HEK293T (cell line): ENCODE results near the gene CTBP1.

Experiments
- CTCF ChIA-PET: fragments of 350-600 bp; formaldehyde crosslinking; extraction: SDS; loops from one replicate; lab custom pipeline; 2021; ENCODE audit warnings: antibody characterized with exemption, inconsistent platforms; lab: Yijun Ruan, JAX
- POLR2A ChIA-PET: fragments of 350-600 bp; formaldehyde crosslinking; extraction: SDS; loops from one replicate; lab custom pipeline; 2020; ENCODE audit warnings: antibody characterized with exemption, inconsistent platforms; lab: Yijun Ruan, JAX
- DNase-seq: peaks from one replicate; pipeline ENCODE4 v3.0.0; 2012; ENCODE audit warnings: mixed read lengths; ENCODE audit errors: extremely low spot score
- ARNT ChIP-seq: fragments of 450-650 bp; IDR thresholded peaks from 2 replicates; pipeline ENCODE4 v1.6.1; 2017; ENCODE audit warnings: mild to moderate bottlenecking
- BHLHE40 ChIP-seq: fragments of 450-650 bp; IDR thresholded peaks from 2 replicates; pipeline ENCODE4 v1.6.1; 2016; ENCODE audit warnings: mild to moderate bottlenecking, moderate library complexity, borderline replicate concordance
- CTBP1 ChIP-seq: fragments of 450-650 bp; IDR thresholded peaks from 2 replicates; pipeline ENCODE4 v1.6.1; 2016; ENCODE audit warnings: borderline replicate concordance
- ELF4 ChIP-seq: fragments of 450-650 bp; IDR thresholded peaks from 2 replicates; pipeline ENCODE4 v1.6.1; 2017; ENCODE audit warnings: antibody characterized with exemption
- FOXA1 ChIP-seq: fragments of 450-650 bp; IDR thresholded peaks from 2 replicates; pipeline ENCODE4 v1.6.1; 2016; ENCODE audit warnings: mild to moderate bottlenecking
- FOXK2 ChIP-seq: fragments of 450-650 bp; IDR thresholded peaks from 2 replicates; pipeline ENCODE4 v1.6.1; 2016; ENCODE audit warnings: mild to moderate bottlenecking
- FOXM1 ChIP-seq: fragments of 450-650 bp; IDR thresholded peaks from 2 replicates; pipeline ENCODE4 v1.6.1; 2017; ENCODE audit warnings: mild to moderate bottlenecking, borderline replicate concordance
- HDGF ChIP-seq: fragments of 450-650 bp; IDR thresholded peaks from 2 replicates; pipeline ENCODE4 v1.6.1; 2017; ENCODE audit warnings: antibody characterized with exemption, borderline replicate concordance
- L3MBTL2 ChIP-seq: fragments of 450-650 bp; conservative IDR thresholded peaks from 2 replicates; pipeline ENCODE4 v1.6.1; 2016; ENCODE audit warnings: mild to moderate bottlenecking
- LEF1 ChIP-seq: fragments of 450-650 bp; IDR thresholded peaks from 2 replicates; pipeline ENCODE4 v1.6.1; 2017; ENCODE audit warnings: mild to moderate bottlenecking, borderline replicate concordance
- NFRKB ChIP-seq: fragments of 450-650 bp; IDR thresholded peaks from 2 replicates; pipeline ENCODE4 v1.6.1; 2016; ENCODE audit warnings: mild to moderate bottlenecking, moderate library complexity
- PKNOX1 ChIP-seq: fragments of 450-650 bp; IDR thresholded peaks from 2 replicates; pipeline ENCODE4 v1.6.1; 2016
- SP1 ChIP-seq: fragments of 450-650 bp; IDR thresholded peaks from 2 replicates; pipeline ENCODE4 v1.6.1; 2017
- SUZ12 ChIP-seq: fragments of 450-650 bp; IDR thresholded peaks from 2 replicates; pipeline ENCODE4 v1.6.1; 2016; ENCODE audit warnings: mild to moderate bottlenecking
- TARDBP ChIP-seq: fragments of 450-650 bp; IDR thresholded peaks from 2 replicates; pipeline ENCODE4 v1.6.1; 2016
- ZNF384 ChIP-seq: fragments of 450-650 bp; IDR thresholded peaks from 2 replicates; pipeline ENCODE4 v1.6.1; 2016

Gene CTBP1

DNA sequence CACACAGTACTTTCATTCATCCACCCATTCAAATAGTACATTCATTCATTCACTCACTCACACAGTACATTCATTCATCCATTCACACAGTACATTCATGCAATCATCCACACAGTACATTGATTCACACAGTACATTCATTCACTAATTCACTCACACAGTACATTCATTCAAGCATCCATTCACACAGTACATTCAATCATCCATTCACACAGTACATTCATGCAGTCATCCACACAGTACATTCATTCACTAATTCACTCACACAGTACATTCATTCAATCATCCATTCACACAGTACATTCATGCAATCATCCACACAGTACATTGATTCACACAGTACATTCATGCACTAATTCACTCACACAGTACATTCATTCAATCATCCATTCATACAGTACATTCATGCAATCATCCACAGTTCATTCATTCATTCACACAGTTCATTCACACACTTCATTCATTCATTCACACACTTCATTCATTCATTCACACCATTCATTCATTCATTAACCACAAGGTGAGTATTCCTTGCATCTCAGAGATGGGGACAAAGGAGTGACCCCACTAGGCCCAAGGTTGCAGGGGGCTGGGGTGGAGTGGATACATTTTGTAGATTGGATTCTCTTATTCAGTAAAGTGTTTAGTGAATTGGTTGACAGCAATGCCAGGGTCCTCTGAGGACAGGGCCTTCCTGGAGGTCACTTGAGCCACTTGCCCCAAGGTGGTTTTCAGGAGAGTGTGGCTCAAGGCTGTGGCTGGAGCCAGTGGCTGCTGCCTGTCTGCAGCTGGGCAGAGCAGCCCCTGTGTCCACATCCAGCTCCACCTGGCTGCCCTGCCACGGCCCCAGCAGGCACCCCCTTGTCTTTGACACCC, 72.3 kb downstream of the CTBP1 start:
- no peak for DNase-seq
- ChIA-PET POLR2A (no interaction called here), CTCF (no interaction called here)
- TF ChIP-seq PKNOX1 (no peak), ZNF384 (no peak), FOXM1 (no peak)

DNA sequence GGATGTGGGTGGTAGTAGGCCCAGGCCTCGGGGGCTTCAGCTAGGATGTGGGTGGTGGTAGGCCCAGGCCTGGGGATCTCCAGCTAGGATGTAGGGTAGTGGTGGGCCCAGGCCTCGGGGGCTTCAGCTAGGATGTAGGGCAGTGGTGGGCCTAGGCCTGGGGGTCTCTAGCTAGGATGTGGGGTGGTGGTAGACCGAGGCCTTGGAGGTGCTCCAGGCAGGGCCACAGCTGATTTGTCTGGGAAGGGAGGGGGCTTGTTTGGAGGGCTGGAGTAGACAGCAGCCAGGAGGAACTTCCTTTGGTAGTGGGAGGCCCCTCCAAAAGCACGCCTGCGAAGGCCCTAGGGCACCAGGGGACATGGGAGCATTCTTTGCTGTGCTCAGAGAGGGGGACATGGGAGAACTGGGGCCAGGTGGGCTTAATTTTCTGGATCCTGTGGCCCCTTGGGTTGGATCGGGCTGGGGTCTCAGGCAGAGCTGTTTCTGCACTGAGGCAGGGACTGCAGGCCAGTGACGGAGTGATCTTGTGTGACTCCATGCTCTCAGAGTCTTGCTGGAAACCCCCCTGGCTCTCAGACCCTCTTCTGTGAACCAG, 73.2 kb downstream of the CTBP1 start:
- TF ChIP-seq TARDBP (no peak), ARNT (no peak), CTBP1 (no peak), ELF4 (no peak), PKNOX1 (no peak), BHLHE40 (no peak), ZNF384 (no peak), LEF1 (no peak), FOXA1 (no peak), FOXK2 (no peak), SP1 (no peak), NFRKB (no peak), FOXM1 (no peak), SUZ12 (no peak), L3MBTL2 (no peak)
- CTCF ChIA-PET = interaction anchor here (0.9 kb wide), 1 partner anchor 93 kb away, joined by 3 read pairs; no protein-coding TSS in a partner anchor
- POLR2A ChIA-PET = no interaction called here
- no peak for DNase-seq

DNA sequence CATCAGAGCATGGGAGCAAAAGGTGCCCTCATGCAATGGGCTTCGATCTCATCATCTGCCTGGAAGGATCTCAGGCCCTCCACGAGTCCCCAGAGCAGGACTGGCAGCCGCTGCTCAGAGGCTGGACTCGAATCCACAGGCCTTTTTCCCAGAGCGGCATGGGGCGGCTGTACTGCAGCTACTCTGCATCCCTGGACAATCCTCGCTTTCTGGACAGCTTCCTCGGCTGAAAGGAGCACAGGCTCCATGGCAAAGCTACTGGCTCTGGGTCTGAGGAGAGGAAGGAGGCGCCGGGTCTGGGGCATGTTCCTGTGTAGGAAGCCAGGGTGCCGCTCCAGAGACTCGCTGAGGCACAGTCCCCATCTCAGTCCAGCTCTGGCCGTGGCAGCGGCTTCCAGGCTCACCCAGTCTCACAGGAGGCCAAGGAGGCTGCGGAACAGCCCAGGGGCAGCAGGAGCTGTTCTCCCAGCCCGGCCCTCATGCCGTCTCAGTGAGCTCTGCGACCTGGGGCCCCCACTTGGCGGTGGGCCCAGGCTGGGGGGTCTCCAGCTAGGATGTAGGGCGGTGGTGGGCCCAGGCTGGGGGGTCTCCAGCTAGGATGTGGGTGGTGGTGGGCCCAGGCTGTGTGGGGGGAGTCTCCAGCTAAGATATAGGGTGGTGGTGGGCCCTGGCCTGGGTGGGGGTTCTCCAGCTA, 73.8 kb downstream of the CTBP1 start:
- TF ChIP-seq ELF4 = no peak
- no peak for TF ChIP-seq SUZ12
- no peak for TF ChIP-seq HDGF
- TF ChIP-seq BHLHE40 = no peak
- TF ChIP-seq CTBP1 = no peak
- no peak for TF ChIP-seq L3MBTL2
- no peak for TF ChIP-seq ARNT
- no peak for TF ChIP-seq FOXM1
- TF ChIP-seq ZNF384 = no peak
- no peak for TF ChIP-seq NFRKB
- no peak for DNase-seq
- ChIA-PET POLR2A (no interaction called here), CTCF (interaction anchor here (0.9 kb wide), 1 partner anchor 93 kb away, joined by 3 read pairs; no protein-coding TSS in a partner anchor)

GRCh38 chr4:1172971-1173757, 75.8 kb downstream of the CTBP1 start:
- TF ChIP-seq CTBP1 (no peak), ELF4 (no peak), PKNOX1 (no peak), SP1 (no peak), FOXM1 (no peak), SUZ12 (no peak), TARDBP (no peak), L3MBTL2 (no peak), ARNT (no peak), BHLHE40 (no peak), FOXK2 (no peak), LEF1 (no peak)
- POLR2A ChIA-PET = no interaction called here
- no peak for DNase-seq
- CTCF ChIA-PET = no interaction called here

- ChIA-PET POLR2A (no interaction called here), CTCF (no interaction called here)
- no peak for TF ChIP-seq SP1
- no peak for TF ChIP-seq BHLHE40
- no peak for TF ChIP-seq HDGF
- no peak for TF ChIP-seq NFRKB
- TF ChIP-seq L3MBTL2 = no peak
- no peak for TF ChIP-seq ARNT
- TF ChIP-seq CTBP1 = no peak
- no peak for DNase-seq
Measured at GRCh38 chr4:1172228-1172851, 76.6 kb downstream of the CTBP1 start, which contains the start of gene SPON2. SPON2 (minus strand) TSS chr4:1172583.
